ENCODE data around the gene BIN1.

BIN1 gene

GRCh38 chr2:127063701-127064590 lies 43.0 kb downstream of the BIN1 start:
- TF ChIP-seq CTCF (IDR thresholded peaks at IDR 0.05): no peak
- H3K4me3 ChIP-seq: peak overlapping the region; percentile 54
- peak overlapping the region; percentile 47 to 86 for H3K27ac ChIP-seq
- no peak for DNase-seq (ENCODE audit: low spot score)

- H3K27ac ChIP-seq: no peak overlapping the region
- no peak for DNase-seq (ENCODE audit: low spot score)
- no peak overlapping the region for H3K4me3 ChIP-seq
- TF ChIP-seq CTCF (IDR thresholded peaks at IDR 0.05): no peak
Observed at GRCh38 chr2:127061375-127062273, 45.3 kb downstream of the BIN1 start.

GRCh38 chr2:127060264-127060945 lies 46.5 kb downstream of the BIN1 start:
- Histone ChIP-seq H3K4me3 (no peak overlapping the region), H3K27ac (no peak overlapping the region)
- TF ChIP-seq CTCF (IDR thresholded peaks at IDR 0.05): no peak
- DNase-seq (ENCODE audit: low spot score): no peak

GRCh38 chr2:127059559-127059958 lies 47.4 kb downstream of the BIN1 start:
- H3K4me3 ChIP-seq: no peak overlapping the region
- no peak for DNase-seq (ENCODE audit: low spot score)
- no peak for TF ChIP-seq CTCF (IDR thresholded peaks at IDR 0.05)
- no peak overlapping the region for H3K27ac ChIP-seq

- DNase-seq (ENCODE audit: low spot score): no peak
- TF ChIP-seq CTCF (IDR thresholded peaks at IDR 0.05): no peak
- H3K4me3 ChIP-seq: no peak overlapping the region
- H3K27ac ChIP-seq: no peak overlapping the region
Observed at GRCh38 chr2:127058954-127059252, 48.1 kb downstream of the BIN1 start.

GRCh38 chr2:127058246-127058953 lies 48.6 kb downstream of the BIN1 start:
- Histone ChIP-seq H3K27ac (no peak overlapping the region), H3K4me3 (no peak overlapping the region)
- TF ChIP-seq CTCF (IDR thresholded peaks at IDR 0.05): no peak
- no peak for DNase-seq (ENCODE audit: low spot score)
